Measurements from ENCODE around the gene PDLIM4.

The PDLIM4 gene

GRCh38 chr5:132313961-132314432 is 56.5 kb downstream of the PDLIM4 start:
- no peak for DNase-seq

GRCh38 chr5:132315529-132316067 is 58.1 kb downstream of the PDLIM4 start:
- no peak for DNase-seq

- DNase-seq, result no peak
Observed at GRCh38 chr5:132319975-132320374, 62.5 kb downstream of the PDLIM4 start.

DNA sequence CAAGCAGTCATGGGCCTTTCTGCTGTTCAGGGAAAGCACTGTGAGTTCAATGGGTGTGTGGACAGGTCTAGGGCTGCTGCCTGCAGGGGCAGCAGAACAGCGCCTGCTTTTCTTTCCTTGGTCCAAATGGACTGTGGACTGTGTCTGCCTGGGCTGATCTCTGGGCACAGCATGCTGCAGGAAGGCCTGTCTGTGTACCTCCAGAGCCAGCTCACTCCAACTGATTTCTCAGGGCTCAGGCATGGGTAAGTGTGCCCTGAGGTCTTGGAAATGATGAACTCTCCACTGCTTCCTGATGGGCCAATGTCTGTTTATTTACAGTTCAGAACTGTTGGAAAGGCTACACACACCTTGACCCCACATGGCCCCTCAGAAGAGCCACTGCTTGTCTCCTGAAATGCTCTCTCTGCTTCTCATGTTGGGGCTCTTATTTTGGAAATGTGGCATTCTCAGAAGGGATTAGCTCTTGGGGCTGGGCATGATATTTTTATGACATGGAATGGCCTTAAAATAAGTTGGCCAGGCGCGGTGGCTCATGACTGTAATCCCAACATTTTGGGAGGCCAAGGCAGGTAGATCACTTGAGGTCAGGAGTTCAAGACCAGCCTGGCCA is 63.7 kb downstream of the PDLIM4 start:
- no peak for DNase-seq

DNA sequence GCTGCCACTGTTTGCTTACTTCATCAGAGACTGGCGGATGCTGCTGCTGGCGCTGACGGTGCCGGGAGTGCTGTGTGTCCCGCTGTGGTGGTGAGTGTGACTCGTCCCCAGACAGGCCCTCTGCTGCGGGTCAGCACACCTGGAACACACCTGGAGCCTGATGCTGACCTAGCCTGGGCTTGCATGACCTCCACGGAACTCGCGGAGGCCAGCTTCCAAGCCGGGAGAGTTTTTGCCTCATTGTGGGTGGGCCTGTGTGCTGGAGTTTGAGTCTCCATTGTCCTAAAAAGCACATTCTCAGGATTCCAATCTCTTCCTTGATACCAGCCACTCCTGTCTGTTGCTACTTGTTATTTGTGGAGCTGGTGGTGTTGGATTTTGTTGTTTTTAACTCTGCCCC is 64.8 kb downstream of the PDLIM4 start:
- no peak for DNase-seq

All from EL (cell line).